Measurements from ENCODE around the gene FRMD1.

The FRMD1 gene

GRCh38 chr6:168061269-168062210, 17.5 kb downstream of the FRMD1 start:
- Histone ChIP-seq H3K4me3 (ENCODE audit: low read length) (no peak overlapping the region), H3K36me3 (ENCODE audit: insufficient read depth, low read length) (no peaks in the 10 kb centered on the region), H3K9ac (ENCODE audit: low read depth, low read length) (no peak overlapping the region), H3K27me3 (ENCODE audit: insufficient read depth, low read length) (no peaks in the 10 kb centered on the region), H3K27ac (ENCODE audit: low read depth, low read length) (no peak overlapping the region), H3K4me1 (ENCODE audit: insufficient read depth, low read length) (no peaks in the 10 kb centered on the region), H3K9me3 (ENCODE audit: insufficient read depth, low read depth, low read length) (no peaks in the 10 kb centered on the region)
- WGBS = 95% methylated on average over 29 of the region's 29 CpGs

- H3K27ac ChIP-seq (ENCODE audit: low read depth, low read length) = no peak overlapping the region
Measured at GRCh38 chr6:168060521-168060931, 18.5 kb downstream of the FRMD1 start.

GRCh38 chr6:168058691-168059551, 20.1 kb downstream of the FRMD1 start:
- H3K4me3 ChIP-seq (ENCODE audit: low read length) = no peak overlapping the region
- H3K9ac ChIP-seq (ENCODE audit: low read depth, low read length) = no peak overlapping the region
- 85% methylated on average over 30 of the region's 30 CpGs for WGBS
- no peaks in the 10 kb centered on the region for H3K4me1 ChIP-seq (ENCODE audit: insufficient read depth, low read length)
- H3K36me3 ChIP-seq (ENCODE audit: insufficient read depth, low read length) = no peaks in the 10 kb centered on the region
- H3K9me3 ChIP-seq (ENCODE audit: insufficient read depth, low read depth, low read length) = no peaks in the 10 kb centered on the region
- H3K27ac ChIP-seq (ENCODE audit: low read depth, low read length) = no peak overlapping the region
- no peaks in the 10 kb centered on the region for H3K27me3 ChIP-seq (ENCODE audit: insufficient read depth, low read length)

More at GRCh38 chr6:168060521-168060931, 18.5 kb downstream of the FRMD1 start:
- Histone ChIP-seq H3K9me3 (ENCODE audit: insufficient read depth, low read depth, low read length) (no peaks in the 10 kb centered on the region), H3K4me3 (ENCODE audit: low read length) (no peak overlapping the region), H3K9ac (ENCODE audit: low read depth, low read length) (no peak overlapping the region), H3K27me3 (ENCODE audit: insufficient read depth, low read length) (no peaks in the 10 kb centered on the region), H3K36me3 (ENCODE audit: insufficient read depth, low read length) (no peaks in the 10 kb centered on the region), H3K4me1 (ENCODE audit: insufficient read depth, low read length) (no peaks in the 10 kb centered on the region)
- WGBS = 77% methylated on average over 12 of the region's 12 CpGs

- Histone ChIP-seq H3K4me1 (ENCODE audit: insufficient read depth, low read length) (no peaks in the 10 kb centered on the region), H3K9ac (ENCODE audit: low read depth, low read length) (no peak overlapping the region), H3K27me3 (ENCODE audit: insufficient read depth, low read length) (no peaks in the 10 kb centered on the region), H3K36me3 (ENCODE audit: insufficient read depth, low read length) (no peaks in the 10 kb centered on the region), H3K4me3 (ENCODE audit: low read length) (no peak overlapping the region), H3K27ac (ENCODE audit: low read depth, low read length) (no peak overlapping the region), H3K9me3 (ENCODE audit: insufficient read depth, low read depth, low read length) (no peaks in the 10 kb centered on the region)
- WGBS = 94% methylated on average over 14 of the region's 14 CpGs
Measured at GRCh38 chr6:168057836-168058235, 21.2 kb downstream of the FRMD1 start.

- WGBS = 89% methylated on average over 24 of the region's 24 CpGs
- no peaks in the 10 kb centered on the region for H3K4me1 ChIP-seq (ENCODE audit: insufficient read depth, low read length)
Measured at GRCh38 chr6:168056892-168057527, 22.0 kb downstream of the FRMD1 start.

GRCh38 chr6:168055696-168056489, 23.1 kb downstream of the FRMD1 start:
- no peak overlapping the region; the same call in 1 of the 2 replicates for H3K9ac ChIP-seq (ENCODE audit: low read depth, low read length)
- H3K27ac ChIP-seq (ENCODE audit: low read depth, low read length) = no peak overlapping the region
- H3K27me3 ChIP-seq (ENCODE audit: insufficient read depth, low read length) = no peaks in the 10 kb centered on the region
- H3K36me3 ChIP-seq (ENCODE audit: insufficient read depth, low read length) = no peaks in the 10 kb centered on the region
- WGBS = 93% methylated on average over 22 of the region's 22 CpGs
- no peak overlapping the region for H3K4me3 ChIP-seq (ENCODE audit: low read length)
- no peaks in the 10 kb centered on the region for H3K9me3 ChIP-seq (ENCODE audit: insufficient read depth, low read depth, low read length)
- H3K4me1 ChIP-seq (ENCODE audit: insufficient read depth, low read length) = no peaks in the 10 kb centered on the region

More at GRCh38 chr6:168056892-168057527, 22.0 kb downstream of the FRMD1 start:
- Histone ChIP-seq H3K27ac (ENCODE audit: low read depth, low read length) (no peak overlapping the region), H3K27me3 (ENCODE audit: insufficient read depth, low read length) (no peaks in the 10 kb centered on the region), H3K9ac (ENCODE audit: low read depth, low read length) (no peak overlapping the region), H3K4me3 (ENCODE audit: low read length) (no peak overlapping the region), H3K36me3 (ENCODE audit: insufficient read depth, low read length) (no peaks in the 10 kb centered on the region), H3K9me3 (ENCODE audit: insufficient read depth, low read depth, low read length) (no peaks in the 10 kb centered on the region)

- H3K4me3 ChIP-seq (ENCODE audit: low read length) = no peak overlapping the region
- no peak overlapping the region for H3K27ac ChIP-seq (ENCODE audit: low read depth, low read length)
- no peak overlapping the region for H3K9ac ChIP-seq (ENCODE audit: low read depth, low read length)
- H3K36me3 ChIP-seq (ENCODE audit: insufficient read depth, low read length) = no peaks in the 10 kb centered on the region
- H3K9me3 ChIP-seq (ENCODE audit: insufficient read depth, low read depth, low read length) = no peaks in the 10 kb centered on the region
- H3K27me3 ChIP-seq (ENCODE audit: insufficient read depth, low read length) = no peaks in the 10 kb centered on the region
- 95% methylated on average over 18 of the region's 18 CpGs for WGBS
- H3K4me1 ChIP-seq (ENCODE audit: insufficient read depth, low read length) = no peaks in the 10 kb centered on the region
Measured at GRCh38 chr6:168054765-168055560, 24.0 kb downstream of the FRMD1 start.

GRCh38 chr6:168053957-168054471, 25.0 kb downstream of the FRMD1 start:
- 92% methylated on average over 14 of the region's 14 CpGs for WGBS

GRCh38 chr6:168053086-168053956, 25.7 kb downstream of the FRMD1 start:
- Histone ChIP-seq H3K27ac (ENCODE audit: low read depth, low read length) (no peak overlapping the region), H3K4me1 (ENCODE audit: insufficient read depth, low read length) (no peaks in the 10 kb centered on the region), H3K36me3 (ENCODE audit: insufficient read depth, low read length) (no peaks in the 10 kb centered on the region), H3K9ac (ENCODE audit: low read depth, low read length) (no peak overlapping the region), H3K4me3 (ENCODE audit: low read length) (no peak overlapping the region), H3K27me3 (ENCODE audit: insufficient read depth, low read length) (no peaks in the 10 kb centered on the region), H3K9me3 (ENCODE audit: insufficient read depth, low read depth, low read length) (no peaks in the 10 kb centered on the region)
- 93% methylated on average over 38 of the region's 38 CpGs for WGBS

More at GRCh38 chr6:168053957-168054471, 25.0 kb downstream of the FRMD1 start:
- Histone ChIP-seq H3K4me1 (ENCODE audit: insufficient read depth, low read length) (no peaks in the 10 kb centered on the region), H3K4me3 (ENCODE audit: low read length) (no peak overlapping the region), H3K9ac (ENCODE audit: low read depth, low read length) (no peak overlapping the region), H3K27me3 (ENCODE audit: insufficient read depth, low read length) (no peaks in the 10 kb centered on the region), H3K36me3 (ENCODE audit: insufficient read depth, low read length) (no peaks in the 10 kb centered on the region), H3K9me3 (ENCODE audit: insufficient read depth, low read depth, low read length) (no peaks in the 10 kb centered on the region), H3K27ac (ENCODE audit: low read depth, low read length) (no peak overlapping the region)

Data from HUES64 (cell line).